Karpas-422 (cell line): ENCODE data around the gene MAPK12. TPM values are rescaled to one million over a fixed set of nuclear protein-coding genes. Genes with fewer than 3 reads are reported as not detected.
A peak's percentile ranks its signal among the peaks of the same experiment; 100 is the strongest.

Experiments used
- DNase-seq: peaks from one replicate; pipeline ENCODE4 v3.0.0-alpha.2; 2015
- H2AFZ ChIP-seq: fragments of 200-600 bp; sonication (generic); 2 replicates; pipeline ENCODE4 v1.6.1; 2014; ENCODE audit warnings: antibody characterized with exemption, low read length, mixed read lengths
- H3K27ac ChIP-seq: fragments of 200-600 bp; sonication (generic); 2 replicates; pipeline ENCODE4 v1.5.1; 2014; ENCODE audit warnings: mild to moderate bottlenecking, low read length, moderate library complexity
- H3K27me3 ChIP-seq: fragments of 200-600 bp; sonication (generic); 2 replicates; pipeline ENCODE4 v1.6.1; 2014; ENCODE audit warnings: low read length, mixed read lengths
- H3K36me3 ChIP-seq: fragments of 200-600 bp; sonication (generic); 2 replicates; pipeline ENCODE4 v1.6.1; 2014; ENCODE audit warnings: low read length, mixed read lengths; ENCODE audit not compliant: insufficient read depth
- H3K4me1 ChIP-seq: fragments of 200-600 bp; sonication (generic); 2 replicates; pipeline ENCODE4 v1.6.1; 2014; ENCODE audit warnings: mild to moderate bottlenecking, low read length, mixed read lengths
- H3K4me2 ChIP-seq: fragments of 200-600 bp; sonication (generic); 2 replicates; pipeline ENCODE4 v1.6.1; 2014; ENCODE audit warnings: low read length, low read depth, mild to moderate bottlenecking; ENCODE audit not compliant: poor library complexity, severe bottlenecking
- H3K4me3 ChIP-seq: fragments of 200-600 bp; sonication (generic); 2 replicates; pipeline ENCODE4 v1.5.1; 2014; ENCODE audit warnings: mild to moderate bottlenecking, antibody characterized with exemption, low read length, mixed read lengths
- H3K79me2 ChIP-seq: fragments of 200-600 bp; sonication (generic); 2 replicates; pipeline ENCODE4 v1.6.1; 2014; ENCODE audit warnings: mild to moderate bottlenecking, low read length, mixed read lengths
- H3K9ac ChIP-seq: fragments of 200-600 bp; sonication (generic); 2 replicates; pipeline ENCODE4 v1.6.0; 2014; ENCODE audit warnings: low read length
- H3K9me2 ChIP-seq: fragments of 200-600 bp; sonication (generic), shearing (Covaris generic); replicated peaks from 2 replicates; pipeline ENCODE4 v1.6.0; 2014; ENCODE audit warnings: mild to moderate bottlenecking, low read length, moderate library complexity; ENCODE audit not compliant: insufficient read depth
- H3K9me3 ChIP-seq: fragments of 300-700, 200-600 bp; sonication (generic); 2 replicates; pipeline ENCODE4 v1.6.1; 2014; ENCODE audit warnings: low read length, mixed read lengths
- H4K20me1 ChIP-seq: fragments of 200-600 bp; sonication (generic); 2 replicates; pipeline ENCODE4 v1.6.1; 2014; ENCODE audit warnings: mild to moderate bottlenecking, antibody characterized with exemption, low read length, low read depth; ENCODE audit not compliant: insufficient read depth
- total RNA-seq: library from RNA; depleted of rRNA; stranded (reverse); fragments of >200 nt; shearing (Covaris generic); gene quantifications from 2 replicates; pipeline ENCODE4 v1.2.3, GENCODE V29; 2014; ENCODE audit warnings: low replicate concordance; rRNA removed

The MAPK12 gene
- total RNA-seq, 1 experiment from 2014 or later, result 45.4 TPM

GRCh38 chr22:50203288-50203687 lies 58.2 kb downstream of the MAPK12 start:
- H3K9ac ChIP-seq, result no peak overlapping the region
- H3K9me3 ChIP-seq, result no peaks in the 10 kb centered on the region
- peak overlapping the region; percentile 92 for H3K4me2 ChIP-seq
- no peak overlapping the region for H2AFZ ChIP-seq
- H3K27ac ChIP-seq, result peak overlapping the region; percentile 81
- DNase-seq, result no peak
- peaks cover 3% of the 10 kb centered on the region; the same call in 1 of the 2 replicates for H4K20me1 ChIP-seq
- no peak overlapping the region for H3K4me3 ChIP-seq
- H3K4me1 ChIP-seq, result peaks cover 72% of the 10 kb centered on the region
- H3K9me2 ChIP-seq, result no peaks in the 10 kb centered on the region
- H3K27me3 ChIP-seq, result no peaks in the 10 kb centered on the region
- H3K36me3 ChIP-seq, result peaks cover 6% of the 10 kb centered on the region; the same call in 1 of the 2 replicates
- H3K79me2 ChIP-seq, result peaks cover 28% of the 10 kb centered on the region

Other genes starting within 250 kb of the MAPK12 start
- not detected in 2 replicates for gene IL17REL, start 248.9 kb downstream of the MAPK12 start, total RNA-seq
- not detected in 2 replicates for gene TTLL8, start 203.4 kb downstream of the MAPK12 start, total RNA-seq
- gene MLC1, start 176.3 kb downstream of the MAPK12 start, total RNA-seq, result not detected in 2 replicates
- gene MOV10L1, start 171.7 kb downstream of the MAPK12 start, total RNA-seq, result 2.9 TPM in 1 of 2 replicates, not detected in the other
- not detected in 2 replicates for gene PANX2, start 91.0 kb downstream of the MAPK12 start, total RNA-seq
- 46.7 and 117 TPM in 2 replicates for gene TRABD, start 75.8 kb downstream of the MAPK12 start, total RNA-seq
- 20.0 and 64.1 TPM in 2 replicates for gene SELENOO, start 60.7 kb downstream of the MAPK12 start, total RNA-seq
- gene TUBGCP6, start 16.7 kb downstream of the MAPK12 start, total RNA-seq, result 16.9 and 32.5 TPM in 2 replicates
- gene HDAC10, start 10.4 kb downstream of the MAPK12 start, total RNA-seq, result 42.3 and 89.8 TPM in 2 replicates
- 6.4 and 15.8 TPM in 2 replicates for gene MAPK11, start 8.7 kb upstream of the MAPK12 start, total RNA-seq
- gene PLXNB2, start 46.0 kb upstream of the MAPK12 start, total RNA-seq, result 2.6 and 7.8 TPM in 2 replicates
- gene DENND6B, start 65.3 kb upstream of the MAPK12 start, total RNA-seq, result 0.90 and 2.7 TPM in 2 replicates
- 32.9 and 78.0 TPM in 2 replicates for gene PPP6R2, start 81.6 kb upstream of the MAPK12 start, total RNA-seq
- gene SBF1, start 213.4 kb upstream of the MAPK12 start, total RNA-seq, result 33.5 and 91.5 TPM in 2 replicates
- gene ADM2, start 219.9 kb upstream of the MAPK12 start, total RNA-seq, result 0.79 and 1.4 TPM in 2 replicates
- 0.93 and 3.9 TPM in 2 replicates for gene MIOX, start 225.2 kb upstream of the MAPK12 start, total RNA-seq
- 19.2 and 21.4 TPM in 2 replicates for gene LMF2, start 246.0 kb upstream of the MAPK12 start, total RNA-seq
- gene NCAPH2, start 246.5 kb upstream of the MAPK12 start, total RNA-seq, result 24.6 and 53.5 TPM in 2 replicates